Measurements from ENCODE around the gene CLK2. TPM values are rescaled to one million over a fixed set of nuclear protein-coding genes. Genes with fewer than 3 reads are reported as not detected.

CLK2 gene
- total and polyA plus RNA-seq, 2 of the 13 experiments (the other 11 are each of a cell fraction or from before 2014, with no cell fraction given), result 20.1 to 73.5 TPM

- TF ChIP-seq FOXP4 (CRISPR knock-in tag; IDR thresholded peaks at IDR 0.05), result no peak
- TF ChIP-seq CHCHD3 (CRISPR knock-in tag; IDR thresholded peaks at IDR 0.05), result 0 out of 2 replicates have a peak, but pooled peaks have one; percentile 28
- no peak for TF ChIP-seq NCOA2 (CRISPR knock-in tag; IDR thresholded peaks at IDR 0.05)
- no peak for TF ChIP-seq E2F2 (CRISPR knock-in tag; IDR thresholded peaks at IDR 0.05; ENCODE audit: borderline replicate concordance)
- no peak for TF ChIP-seq SCMH1 (CRISPR knock-in tag; IDR thresholded peaks at IDR 0.05; ENCODE audit: borderline replicate concordance)
- TF ChIP-seq ZNF256 (CRISPR knock-in tag; conservative IDR thresholded peaks at IDR 0.05), result no peak
- no peak for TF ChIP-seq CEBPZ (IDR thresholded peaks at IDR 0.05; ENCODE audit: low read length)
- no peak for TF ChIP-seq PCBP2 (optimal IDR thresholded peaks at IDR 0.05; ENCODE audit: low read depth, low read length, poor library complexity, severe bottlenecking)
- TF ChIP-seq MED8 (CRISPR knock-in tag; IDR thresholded peaks at IDR 0.05; ENCODE audit: insufficient replicate concordance), result no peak
- no peak for TF ChIP-seq MED13 (CRISPR knock-in tag; IDR thresholded peaks at IDR 0.05)
- peak; percentile 50; the same call in 1 of the 2 replicates for TF ChIP-seq MYPOP (CRISPR knock-in tag; IDR thresholded peaks at IDR 0.05)
- no peak for TF ChIP-seq ZNF451 (CRISPR knock-in tag; IDR thresholded peaks at IDR 0.05)
- no peak for TF ChIP-seq PRMT3 (CRISPR knock-in tag; IDR thresholded peaks at IDR 0.05; ENCODE audit: borderline replicate concordance, low read depth)
- TF ChIP-seq ZBTB34 (CRISPR knock-in tag; IDR thresholded peaks at IDR 0.05), result no peak
- 0 out of 2 replicates have a peak, but pooled peaks have one; percentile 26 for TF ChIP-seq ZNF224 (CRISPR knock-in tag; IDR thresholded peaks at IDR 0.05)
- no peak for TF ChIP-seq ZSCAN25 (CRISPR knock-in tag; IDR thresholded peaks at IDR 0.05)
- peak; percentile 17; the same call in 1 of the 2 replicates for TF ChIP-seq ZNF563 (CRISPR knock-in tag; IDR thresholded peaks at IDR 0.05)
- TF ChIP-seq ZBTB33 (CRISPR knock-in tag; IDR thresholded peaks at IDR 0.05), result no peak
- peak; percentile 53; the same call in 1 of the 2 replicates for TF ChIP-seq BORCS8-MEF2B (CRISPR knock-in tag; IDR thresholded peaks at IDR 0.05)
These were observed 46.4 kb downstream of the CLK2 start (continued) for GRCh38 chr1:155226910-155227260.

All from HepG2 (cell line).